Posterior vena cava (tissue), 2 donors: Measurements from ENCODE around the gene DNAH10. TPM values are rescaled to one million over a fixed set of nuclear protein-coding genes. Genes with fewer than 3 reads are reported as not detected.
"Not testable (repeated sequence)": the region's sequence is repeated elsewhere in the genome, so short reads cannot be mapped to it uniquely, and the experiment has no call there.

ENCODE experiments used
- DNase-seq: peaks from one replicate; pipeline ENCODE4 v3.0.0-alpha.2; 2020; ENCODE audit warnings: low spot score
- intact Hi-C, 2 donors: fragments of 100-400 bp; cut with DNase I; formaldehyde crosslinking; loops; one replicate each; pipeline versions ENCODE4 v1.14.1 to v1.14.2; 2022 to 2023
- total RNA-seq, 2 donors: library from RNA; stranded (reverse); fragmentation: NEBNext Ultra II Directional; extraction: Animal tissue kit (Norgen Biotek cat#: 25700); gene quantifications; one replicate each; pipeline ENCODE4 v1.2.1, GENCODE V29; 2021
- donor health status: DM: yes; HTN: yes; CAD: no.
- donor health status: DM: yes; HTN: yes; CAD: no.

DNAH10 gene
- total RNA-seq, 2 donors from 2014 or later = not detected

- no peak for DNase-seq
- intact Hi-C loops = no loop called here
Measured at GRCh38 chr12:123787466-123787865, 25.4 kb downstream of the DNAH10 start.

GRCh38 chr12:123788541-123788940 is 26.4 kb downstream of the DNAH10 start:
- DNase-seq = no peak
- intact Hi-C loops = no loop called here

- intact Hi-C loops, DNase-seq: not testable (repeated sequence)
Measured at GRCh38 chr12:123789422-123789821, 27.3 kb downstream of the DNAH10 start.

- DNase-seq = no peak
- intact Hi-C loops = loop anchor here in 1 of 2 donors (1.0 kb wide), 1 partner anchor 15 kb away; no protein-coding TSS in a partner anchor
Measured at GRCh38 chr12:123790905-123791467, 28.9 kb downstream of the DNAH10 start.

GRCh38 chr12:123794027-123794426 is 31.9 kb downstream of the DNAH10 start:
- no peak for DNase-seq
- intact Hi-C loops = no loop called here

GRCh38 chr12:123798518-123798917 is 36.4 kb downstream of the DNAH10 start:
- intact Hi-C loops = no loop called here
- DNase-seq = no peak

- DNase-seq = no peak
- intact Hi-C loops = no loop called here
Measured at GRCh38 chr12:123799227-123799626, 37.1 kb downstream of the DNAH10 start.

- intact Hi-C loops = no loop called here
- no peak for DNase-seq
Measured at GRCh38 chr12:123801573-123802178, 39.6 kb downstream of the DNAH10 start.

- intact Hi-C loops = no loop called here
- no peak for DNase-seq
Measured at GRCh38 chr12:123805173-123805572, 43.1 kb downstream of the DNAH10 start.

- intact Hi-C loops = no loop called here
- no peak for DNase-seq
Measured at GRCh38 chr12:123807002-123807401, 44.9 kb downstream of the DNAH10 start.

- intact Hi-C loops = no loop called here
- no peak for DNase-seq
Measured at GRCh38 chr12:123807670-123808069, 45.6 kb downstream of the DNAH10 start.

GRCh38 chr12:123808167-123808566 is 46.1 kb downstream of the DNAH10 start:
- intact Hi-C loops = no loop called here
- DNase-seq = no peak

- intact Hi-C loops = no loop called here
- no peak for DNase-seq
Measured at GRCh38 chr12:123813349-123813748, 51.2 kb downstream of the DNAH10 start.

GRCh38 chr12:123815968-123816367 is 53.9 kb downstream of the DNAH10 start:
- intact Hi-C loops = no loop called here
- DNase-seq = no peak

GRCh38 chr12:123816896-123817537 is 54.9 kb downstream of the DNAH10 start:
- no peak for DNase-seq
- intact Hi-C loops = no loop called here

- intact Hi-C loops = no loop called here
- DNase-seq = no peak
Measured at GRCh38 chr12:123822804-123823203, 60.7 kb downstream of the DNAH10 start.

- no peak for DNase-seq
- intact Hi-C loops = no loop called here
Measured at GRCh38 chr12:123828120-123828519, 66.0 kb downstream of the DNAH10 start.

- intact Hi-C loops = no loop called here
- no peak for DNase-seq
Measured at GRCh38 chr12:123828854-123829547, 66.9 kb downstream of the DNAH10 start.

- no peak for DNase-seq
- intact Hi-C loops = no loop called here
Measured at GRCh38 chr12:123829561-123829960, 67.5 kb downstream of the DNAH10 start.

GRCh38 chr12:123830675-123831074 is 68.6 kb downstream of the DNAH10 start:
- no peak for DNase-seq
- intact Hi-C loops = loop anchor here in 1 of 2 donors (2.0 kb wide), 1 partner anchor 38 kb away; no protein-coding TSS in a partner anchor
